Common myeloid progenitor, CD34-positive (primary cell): ENCODE results near the gene TRMT61A.

Experiments
- CTCF ChIA-PET: fragments of 350-600 bp; sonication (Branson Sonifier 250); formaldehyde crosslinking; loops from one replicate; lab custom pipeline; 2021; ENCODE audit warnings: antibody characterized with exemption; lab: Charles Lee
- POLR2A ChIA-PET: fragments of 350-600 bp; sonication (Branson Sonifier 250); formaldehyde crosslinking; loops from one replicate; lab custom pipeline; 2021; ENCODE audit warnings: antibody characterized with exemption; lab: Charles Lee
- DNase-seq, 3 donors: peaks; one replicate each; pipeline versions ENCODE4 v3.0.0 to v3.0.0-alpha.2; 2013
- H3K27ac ChIP-seq, 2 experiments: 1 replicate in 1 of 2; 2 replicates in 1 of 2; pipeline ENCODE4 v1.7.0; 2013; ENCODE audit warnings: inconsistent platforms in 2 of 2, low read length in 2 of 2, mild to moderate bottlenecking in 2 of 2, low read depth in 1 of 2, moderate library complexity in 1 of 2; ENCODE audit not compliant: severe bottlenecking in 2 of 2, insufficient read depth in 1 of 2, poor library complexity in 1 of 2
- H3K27me3 ChIP-seq, 5 experiments: replicated peaks in 2 of 5; 1 replicate in 3 of 5; 2 replicates in 2 of 5; pipeline versions ENCODE4 v1.6.1 to v1.7.0; 2013; ENCODE audit warnings: low read length in 4 of 5, mild to moderate bottlenecking in 2 of 5, moderate library complexity in 2 of 5, inconsistent platforms in 1 of 5; ENCODE audit not compliant: insufficient read depth in 5 of 5, control insufficient read depth in 4 of 5
- H3K36me3 ChIP-seq, 4 experiments: 1 replicate in 2 of 4; 2 replicates in 2 of 4; pipeline versions ENCODE4 v1.6.1 to v1.7.0; 2013; ENCODE audit warnings: low read length in 3 of 4, control low read depth in 1 of 4, mild to moderate bottlenecking in 1 of 4; ENCODE audit not compliant: control insufficient read depth in 4 of 4, insufficient read depth in 4 of 4
- H3K4me1 ChIP-seq, 4 experiments: 1 replicate in 3 of 4; 2 replicates in 1 of 4; pipeline versions ENCODE4 v1.6.1 to v1.7.1; 2013; ENCODE audit warnings: low read length in 3 of 4, mild to moderate bottlenecking in 3 of 4, control low read depth in 1 of 4, inconsistent platforms in 1 of 4, moderate library complexity in 1 of 4; ENCODE audit not compliant: control insufficient read depth in 4 of 4, insufficient read depth in 4 of 4; ENCODE audit errors: control extremely low read depth in 1 of 4
- H3K4me3 ChIP-seq, 7 experiments: 1 replicate in 4 of 7; 2 replicates in 3 of 7; pipeline versions ENCODE4 v1.5.1 to v1.7.0; 2013; ENCODE audit warnings: mild to moderate bottlenecking in 7 of 7, low read length in 6 of 7, moderate library complexity in 6 of 7, inconsistent platforms in 2 of 7, low read depth in 2 of 7, control low read depth in 1 of 7; ENCODE audit not compliant: insufficient read depth in 4 of 7, control insufficient read depth in 1 of 7; ENCODE audit errors: extremely low read depth in 1 of 7
- H3K9me3 ChIP-seq, 5 experiments: 1 replicate in 4 of 5; 2 replicates in 1 of 5; pipeline versions ENCODE4 v1.6.1 to v1.7.1; 2013; ENCODE audit warnings: low read length in 4 of 5, mild to moderate bottlenecking in 2 of 5, inconsistent platforms in 1 of 5, low read depth in 1 of 5, moderate library complexity in 1 of 5; ENCODE audit not compliant: control insufficient read depth in 4 of 5, insufficient read depth in 2 of 5; ENCODE audit errors: control extremely low read depth in 1 of 5
- WGBS: methylation state at CpG from one replicate; pipeline ENCODE4 v1.1.5; 2013; ENCODE audit not compliant: insufficient coverage; 5-methylcytosine and 5-hydroxymethylcytosine counted together

Gene TRMT61A

GRCh38 chr14:103544388-103545218 lies 15.6 kb downstream of the TRMT61A start:
- ChIA-PET CTCF (interaction anchor here (0.6 to 15.7 kb wide), 10 partner anchors 9 to 47 kb away, joined by 3 to 147 read pairs (median 6); partner anchors contain the start of gene CKB), POLR2A (interaction anchor here (0.5 kb wide), 1 partner anchor 122 kb away, joined by 3 read pairs; no protein-coding TSS in a partner anchor)
- Histone ChIP-seq H3K27ac (no peak overlapping the region), H3K27me3 (peaks cover 0 to 18% (median 2%) of the 10 kb centered on the region in 5 experiments), H3K36me3 (no peaks in the 10 kb centered on the region), H3K4me3 (no peak overlapping the region), H3K9me3 (no peaks in the 10 kb centered on the region), H3K4me1 (peaks cover 0 to 9% (median 4%) of the 10 kb centered on the region in 4 experiments)
- no peak for DNase-seq
- WGBS, result 88% methylated on average over 24 of the region's 35 CpGs

- CTCF ChIA-PET, result interaction anchor here (0.8 to 15.7 kb wide), 11 partner anchors 9 to 65 kb away, joined by 3 to 147 read pairs (median 4); partner anchors contain the start of gene CKB
- Histone ChIP-seq H3K36me3 (no peaks in the 10 kb centered on the region), H3K27ac (no peak overlapping the region), H3K9me3 (no peaks in the 10 kb centered on the region), H3K4me3 (no peak overlapping the region), H3K4me1 (peaks cover 0 to 8% (median 4%) of the 10 kb centered on the region in 4 experiments), H3K27me3 (peaks cover 0 to 13% (median 1%) of the 10 kb centered on the region in 5 experiments)
- DNase-seq, result no peak
- WGBS, result 96% methylated on average over 24 of the region's 29 CpGs
- POLR2A ChIA-PET, result interaction anchor here (0.5 kb wide), 1 partner anchor 122 kb away, joined by 3 read pairs; no protein-coding TSS in a partner anchor
Measured at GRCh38 chr14:103545219-103545914, 16.4 kb downstream of the TRMT61A start.

- Histone ChIP-seq H3K36me3 (no peaks in the 10 kb centered on the region), H3K4me3 (no peak overlapping the region), H3K4me1 (peaks cover 0 to 6% (median 2%) of the 10 kb centered on the region in 4 experiments), H3K9me3 (no peaks in the 10 kb centered on the region), H3K27me3 (peaks cover 0 to 11% (median 0%) of the 10 kb centered on the region in 5 experiments), H3K27ac (no peak overlapping the region)
- 94% methylated on average over 23 of the region's 27 CpGs for WGBS
- no peak for DNase-seq
- CTCF ChIA-PET, result interaction anchor here (0.6 to 15.7 kb wide), 11 partner anchors 8 to 65 kb away, joined by 3 to 147 read pairs (median 3); partner anchors contain the start of gene CKB
- POLR2A ChIA-PET, result no interaction called here
Measured at GRCh38 chr14:103545915-103546651, 17.1 kb downstream of the TRMT61A start.

GRCh38 chr14:103546652-103547454 lies 17.9 kb downstream of the TRMT61A start:
- peaks cover 0 to 5% (median 0%) of the 10 kb centered on the region in 4 experiments for H3K4me1 ChIP-seq
- peak; percentile 57 to 72 (median 68) for DNase-seq

GRCh38 chr14:103547455-103547940 lies 18.5 kb downstream of the TRMT61A start:
- Histone ChIP-seq H3K27me3 (peaks cover 0 to 4% (median 0%) of the 10 kb centered on the region in 5 experiments), H3K36me3 (no peaks in the 10 kb centered on the region), H3K4me3 (no peak overlapping the region), H3K4me1 (peaks cover 0 to 3% (median 0%) of the 10 kb centered on the region in 4 experiments), H3K27ac (no peak overlapping the region), H3K9me3 (no peaks in the 10 kb centered on the region)
- WGBS, result over 99% methylated on average over 11 of the region's 11 CpGs
- ChIA-PET CTCF (interaction anchor here (0.7 to 15.7 kb wide), 10 partner anchors 11 to 57 kb away, joined by 3 to 147 read pairs (median 4); partner anchors contain the start of gene CKB), POLR2A (no interaction called here)
- DNase-seq, result no peak

More at GRCh38 chr14:103546652-103547454, 17.9 kb downstream of the TRMT61A start:
- 28% methylated on average over 15 of the region's 21 CpGs for WGBS
- ChIA-PET POLR2A (no interaction called here), CTCF (interaction anchor here (0.6 to 15.7 kb wide), 14 partner anchors 11 to 66 kb away, joined by 3 to 147 read pairs (median 3); partner anchors contain the start of gene CKB)
- Histone ChIP-seq H3K27ac (no peak overlapping the region), H3K9me3 (no peaks in the 10 kb centered on the region), H3K4me3 (no peak overlapping the region), H3K27me3 (peaks cover 0 to 6% (median 0%) of the 10 kb centered on the region in 5 experiments), H3K36me3 (no peaks in the 10 kb centered on the region)
